ENCODE data around the gene TXNRD2. TPM values are rescaled to one million over a fixed set of nuclear protein-coding genes. Genes with fewer than 3 reads are reported as not detected.

Gene TXNRD2
- total and polyA plus RNA-seq, 8 donors = 6.4 to 69.5 (median 42.3) TPM

DNA sequence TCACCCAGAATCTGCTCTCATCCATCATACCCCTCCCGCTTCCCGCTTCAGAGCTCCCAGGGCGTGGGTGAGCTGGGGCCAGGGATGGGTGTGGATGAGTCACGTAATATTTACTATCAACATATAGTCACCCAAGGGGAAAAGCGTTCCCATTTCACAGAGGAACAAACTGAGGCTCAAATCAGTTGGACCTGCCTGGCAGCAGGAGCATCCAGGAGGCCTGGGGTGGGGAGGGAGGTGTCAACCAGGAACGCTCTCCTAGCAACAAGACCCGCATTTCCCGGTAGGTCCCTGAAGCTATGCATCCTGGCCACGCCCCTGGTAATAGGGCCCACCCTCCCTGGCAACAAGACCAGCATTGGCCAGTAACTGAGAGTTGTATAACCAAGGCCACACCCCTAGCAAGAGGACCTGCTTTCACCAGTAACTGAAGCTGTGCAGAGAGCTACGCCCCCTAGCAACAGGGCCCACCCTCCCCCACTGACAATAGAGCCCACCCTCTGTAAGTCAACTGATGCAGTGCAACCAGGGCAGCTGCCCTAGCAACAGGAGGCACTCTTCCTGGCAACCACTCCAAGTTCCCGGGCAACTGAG is 32.7 kb upstream of the TXNRD2 start:
- no peaks in the 10 kb centered on the region for H3K9me3 ChIP-seq
- no peak overlapping the region for H3K27ac ChIP-seq
- no peak for TF ChIP-seq POLR2A (IDR thresholded peaks at IDR 0.05)
- no peak for TF ChIP-seq EP300 (IDR thresholded peaks at IDR 0.05)
- TF ChIP-seq, protein P1, sequence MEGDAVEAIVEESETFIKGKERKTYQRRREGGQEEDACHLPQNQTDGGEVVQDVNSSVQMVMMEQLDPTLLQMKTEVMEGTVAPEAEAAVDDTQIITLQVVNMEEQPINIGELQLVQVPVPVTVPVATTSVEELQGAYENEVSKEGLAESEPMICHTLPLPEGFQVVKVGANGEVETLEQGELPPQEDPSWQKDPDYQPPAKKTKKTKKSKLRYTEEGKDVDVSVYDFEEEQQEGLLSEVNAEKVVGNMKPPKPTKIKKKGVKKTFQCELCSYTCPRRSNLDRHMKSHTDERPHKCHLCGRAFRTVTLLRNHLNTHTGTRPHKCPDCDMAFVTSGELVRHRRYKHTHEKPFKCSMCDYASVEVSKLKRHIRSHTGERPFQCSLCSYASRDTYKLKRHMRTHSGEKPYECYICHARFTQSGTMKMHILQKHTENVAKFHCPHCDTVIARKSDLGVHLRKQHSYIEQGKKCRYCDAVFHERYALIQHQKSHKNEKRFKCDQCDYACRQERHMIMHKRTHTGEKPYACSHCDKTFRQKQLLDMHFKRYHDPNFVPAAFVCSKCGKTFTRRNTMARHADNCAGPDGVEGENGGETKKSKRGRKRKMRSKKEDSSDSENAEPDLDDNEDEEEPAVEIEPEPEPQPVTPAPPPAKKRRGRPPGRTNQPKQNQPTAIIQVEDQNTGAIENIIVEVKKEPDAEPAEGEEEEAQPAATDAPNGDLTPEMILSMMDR (IDR thresholded peaks at IDR 0.05) = no peak
- no peak for TF ChIP-seq POLR2AphosphoS5 (IDR thresholded peaks at IDR 0.05)
- H3K4me3 ChIP-seq = no peak overlapping the region
- H3K4me1 ChIP-seq = peaks cover 6 to 37% (median 26%) of the 10 kb centered on the region in 4 donors
- DNase-seq = peak; percentile 53 to 90
- intact Hi-C loops (cut with DNase I; ENCODE audit: low total_unique reads) = no loop called here
- peaks cover 0 to 62% (median 40%) of the 10 kb centered on the region in 4 donors for H3K36me3 ChIP-seq
- WGBS, 5 donors = 52 to 89% (median 56%) methylated on average over 5 to 11 of the region's 11 CpGs
- H3K27me3 ChIP-seq = no peaks in the 10 kb centered on the region

DNA sequence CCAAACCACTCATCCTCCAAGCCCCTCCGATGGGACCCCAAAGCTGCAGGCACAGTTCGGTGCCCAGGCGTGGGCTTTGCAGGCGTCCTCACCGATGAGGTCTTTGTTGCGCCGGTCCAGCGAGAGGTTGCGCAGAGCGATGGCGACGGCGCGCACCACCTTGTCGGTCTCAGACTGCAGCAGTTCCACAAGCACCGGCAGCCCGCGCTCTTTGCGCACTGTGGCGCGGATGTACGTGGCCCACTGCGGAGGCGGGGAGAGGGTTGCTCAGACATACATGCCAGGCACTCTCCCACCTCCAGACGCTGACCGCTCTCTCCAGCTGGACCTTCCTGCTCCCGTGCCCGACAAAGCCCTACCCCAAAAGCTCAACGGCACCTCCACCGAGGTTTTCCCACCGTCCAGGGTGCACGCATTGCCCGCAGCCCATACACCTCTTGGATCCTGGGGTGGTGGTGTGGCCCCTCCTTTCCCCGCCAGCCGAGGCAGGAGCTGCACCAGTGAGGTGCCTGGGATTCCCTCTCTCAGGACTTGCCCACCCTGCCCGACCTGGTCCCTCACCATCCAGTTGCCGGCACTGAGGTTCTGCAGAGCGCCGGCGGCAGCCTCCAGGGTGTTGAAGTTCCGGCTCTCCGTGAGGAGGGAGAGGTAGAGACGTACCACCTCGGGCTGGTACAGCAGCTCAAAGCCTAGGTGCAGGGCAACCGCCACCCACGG is 32.1 kb upstream of the TXNRD2 start:
- H3K27ac ChIP-seq = no peak overlapping the region
- no peak for DNase-seq
- WGBS, 5 donors = 91 to 96% (median 96%) methylated on average over 43 to 46 of the region's 46 CpGs

DNA sequence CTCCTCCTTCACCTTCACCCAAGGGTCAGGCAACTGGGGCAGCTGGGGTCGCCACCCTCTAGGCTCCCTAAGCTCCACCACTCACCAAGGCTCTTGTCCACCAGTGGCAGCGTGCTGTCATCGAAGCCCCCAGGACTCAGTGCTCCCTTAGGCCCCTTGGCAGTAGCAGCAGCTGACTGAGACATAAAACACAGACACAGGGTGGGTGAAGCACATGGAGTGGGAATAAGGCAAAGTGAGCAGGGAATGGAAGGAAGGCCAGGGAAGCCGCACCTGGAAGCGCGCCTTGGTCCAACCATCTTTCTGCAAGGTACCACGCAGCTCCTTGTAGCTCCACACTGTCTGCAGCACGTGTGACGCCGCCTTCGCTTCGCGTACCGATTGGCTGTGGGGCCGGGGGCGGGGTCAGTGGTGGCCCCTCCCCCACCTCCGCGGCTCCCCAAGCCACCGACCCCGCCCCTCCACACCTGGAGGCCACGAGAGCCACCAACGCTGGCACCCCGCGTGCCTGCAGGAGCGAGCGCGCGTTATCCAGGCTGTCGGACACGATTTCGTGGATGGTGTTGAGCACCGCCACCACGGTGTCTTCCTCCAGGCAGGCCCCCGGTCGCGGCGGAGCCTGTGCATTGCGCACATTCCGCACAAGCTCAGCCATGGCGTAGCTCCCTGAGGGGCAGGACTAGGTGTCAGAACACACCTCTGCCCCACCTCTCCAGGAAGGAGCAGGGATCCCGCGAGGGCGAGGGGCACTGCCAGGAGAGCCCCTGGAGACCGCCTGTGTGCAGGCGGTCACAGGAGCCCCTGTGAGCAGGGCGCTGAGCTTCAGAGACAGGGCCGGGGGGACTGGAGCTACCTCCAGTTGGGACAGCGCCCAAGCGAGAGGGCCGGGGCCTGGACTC is 31.3 kb upstream of the TXNRD2 start:
- DNase-seq = no peak
- Histone ChIP-seq H3K4me3 (no peak overlapping the region), H3K36me3 (peaks cover 0 to 62% (median 41%) of the 10 kb centered on the region in 4 donors), H3K4me1 (peaks cover 6 to 51% (median 37%) of the 10 kb centered on the region in 4 donors), H3K9me3 (no peaks in the 10 kb centered on the region), H3K27me3 (no peaks in the 10 kb centered on the region), H3K27ac (no peak overlapping the region)
- WGBS, 5 donors = 90 to 97% (median 95%) methylated on average over 36 to 50 of the region's 50 CpGs
- intact Hi-C loops (cut with DNase I; ENCODE audit: low total_unique reads) = no loop called here
- TF ChIP-seq, protein P1 (IDR thresholded peaks at IDR 0.05) = no peak
- TF ChIP-seq POLR2AphosphoS5 (IDR thresholded peaks at IDR 0.05) = no peak

More for the DNA sequence above, 32.1 kb upstream of the TXNRD2 start:
- intact Hi-C loops (cut with DNase I; ENCODE audit: low total_unique reads) = no loop called here
- no peaks in the 10 kb centered on the region for H3K9me3 ChIP-seq
- H3K4me1 ChIP-seq = peaks cover 6 to 43% (median 33%) of the 10 kb centered on the region in 4 donors
- H3K4me3 ChIP-seq = no peak overlapping the region
- TF ChIP-seq EP300 (IDR thresholded peaks at IDR 0.05) (no peak), POLR2AphosphoS5 (IDR thresholded peaks at IDR 0.05) (no peak), POLR2A (IDR thresholded peaks at IDR 0.05) (no peak)
- TF ChIP-seq, protein P1 (IDR thresholded peaks at IDR 0.05) = no peak
- peaks cover 0 to 62% (median 40%) of the 10 kb centered on the region in 4 donors for H3K36me3 ChIP-seq
- H3K27me3 ChIP-seq = no peaks in the 10 kb centered on the region

DNA sequence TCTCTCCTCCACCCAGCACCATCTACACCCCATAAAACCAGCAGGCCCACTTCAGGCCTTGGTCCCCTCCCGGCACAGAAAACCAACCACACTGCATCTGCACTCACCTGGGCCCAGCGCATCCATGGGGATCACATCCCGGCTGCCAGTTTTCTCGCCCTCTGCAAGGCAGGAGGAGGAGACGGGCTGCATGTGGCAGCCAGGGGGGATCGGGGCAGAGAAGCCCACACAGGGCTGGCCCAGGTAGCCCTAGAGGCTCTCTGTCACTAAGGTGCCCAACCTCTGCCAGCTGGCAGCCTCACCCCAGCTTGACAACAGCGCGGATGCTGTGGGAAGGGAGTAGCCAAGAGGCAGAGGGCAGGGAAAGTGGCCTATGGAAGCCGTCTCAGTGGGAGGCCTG is 30.6 kb upstream of the TXNRD2 start:
- intact Hi-C loops (cut with DNase I; ENCODE audit: low total_unique reads) = no loop called here
- peaks cover 0 to 65% (median 44%) of the 10 kb centered on the region in 4 donors for H3K36me3 ChIP-seq
- peaks cover 6 to 58% (median 37%) of the 10 kb centered on the region in 4 donors for H3K4me1 ChIP-seq
- DNase-seq = no peak
- no peaks in the 10 kb centered on the region for H3K27me3 ChIP-seq
- no peak overlapping the region for H3K4me3 ChIP-seq
- WGBS, 5 donors = 88 to 94% (median 90%) methylated on average over 7 to 9 of the region's 9 CpGs
- TF ChIP-seq, protein P1 (IDR thresholded peaks at IDR 0.05) = no peak
- TF ChIP-seq POLR2A (IDR thresholded peaks at IDR 0.05) (no peak), POLR2AphosphoS5 (IDR thresholded peaks at IDR 0.05) (no peak), EP300 (IDR thresholded peaks at IDR 0.05) (no peak)
- no peaks in the 10 kb centered on the region for H3K9me3 ChIP-seq
- H3K27ac ChIP-seq = no peak overlapping the region
